Neural progenitor cell (in vitro differentiated cells): Measurements from ENCODE around the gene EXOC6B. TPM values are rescaled to one million over a fixed set of nuclear protein-coding genes. Genes with fewer than 3 reads are reported as not detected.

Experiments used
- DNase-seq: peaks from one replicate; pipeline ENCODE4 v3.0.0-alpha.2; 2016; ENCODE audit warnings: low spot score
- H2AFZ ChIP-seq: fragments of 200-600 bp; sonication (generic); replicated peaks from 2 replicates; pipeline ENCODE4 v1.6.1; 2016; ENCODE audit warnings: antibody characterized with exemption
- H3F3A ChIP-seq: fragments of 200-600 bp; sonication (generic); 2 replicates; pipeline ENCODE4 v1.6.1; 2016; ENCODE audit warnings: antibody characterized with exemption, low read depth
- H3K27ac ChIP-seq: fragments of 200-600 bp; sonication (generic); 2 replicates; pipeline ENCODE4 v1.5.1; 2016; ENCODE audit warnings: mild to moderate bottlenecking
- H3K27me3 ChIP-seq: fragments of 200-600 bp; sonication (generic); 2 replicates; pipeline ENCODE4 v1.6.1; 2016; ENCODE audit warnings: mild to moderate bottlenecking, moderate library complexity
- H3K36me3 ChIP-seq: fragments of 200-600 bp; sonication (generic); 2 replicates; pipeline ENCODE4 v1.5.1; 2016
- H3K4me1 ChIP-seq: fragments of 200-600 bp; sonication (generic); 2 replicates; pipeline ENCODE4 v1.6.1; 2016; ENCODE audit warnings: mixed run types
- H3K4me2 ChIP-seq: fragments of 200-600 bp; sonication (generic); 2 replicates; pipeline ENCODE4 v1.6.1; 2016
- H3K4me3 ChIP-seq: fragments of 200-600 bp; sonication (generic); 2 replicates; pipeline ENCODE4 v1.5.1; 2016
- H3K79me2 ChIP-seq: fragments of 200-600 bp; sonication (generic); 2 replicates; pipeline ENCODE4 v1.6.1; 2016; ENCODE audit warnings: low read depth
- H3K9ac ChIP-seq: fragments of 200-600 bp; sonication (generic); 2 replicates; pipeline ENCODE4 v1.6.1; 2016
- H3K9me3 ChIP-seq: fragments of 200-600 bp; sonication (generic); 2 replicates; pipeline ENCODE4 v1.5.1; 2016; ENCODE audit warnings: low read depth
- H4K20me1 ChIP-seq: fragments of 200-600 bp; sonication (generic); 2 replicates; pipeline ENCODE4 v1.6.1; 2016; ENCODE audit warnings: low read depth
- H3K27ac Mint-ChIP-seq: 3 replicates; pipeline ENCODE4 v1.8.0; 2021; ENCODE audit warnings: mixed read lengths
- H3K27me3 Mint-ChIP-seq: 2 replicates; pipeline ENCODE4 v1.8.0; 2022; ENCODE audit warnings: low read depth, mild to moderate bottlenecking, inconsistent platforms, moderate library complexity, mixed read lengths; ENCODE audit not compliant: insufficient read depth
- H3K36me3 Mint-ChIP-seq: 3 replicates; pipeline ENCODE4 v1.8.0; 2021; ENCODE audit warnings: mixed read lengths
- H3K4me1 Mint-ChIP-seq: 3 replicates; pipeline ENCODE4 v1.8.0; 2021; ENCODE audit warnings: mixed read lengths
- H3K4me3 Mint-ChIP-seq: 3 replicates; pipeline ENCODE4 v1.8.0; 2021; ENCODE audit warnings: mild to moderate bottlenecking, moderate library complexity, mixed read lengths
- H3K9me3 Mint-ChIP-seq: 3 replicates; pipeline ENCODE4 v1.8.0; 2020; ENCODE audit warnings: mixed read lengths
- EZH2 ChIP-seq: fragments of 200-600 bp; sonication (generic); IDR thresholded peaks from 2 replicates; pipeline ENCODE4 v1.6.1; 2017; ENCODE audit warnings: antibody characterized with exemption, mild to moderate bottlenecking, moderate library complexity
- EZH2phosphoT487 ChIP-seq: fragments of 200-600 bp; sonication (generic); IDR thresholded peaks from 2 replicates; pipeline ENCODE4 v1.6.1; 2017; ENCODE audit warnings: antibody characterized with exemption
- total RNA-seq: library from RNA; depleted of rRNA; stranded (reverse); fragments of >200 nt; gene quantifications from 2 replicates; pipeline ENCODE4 v1.2.3, GENCODE V29; 2015; ENCODE audit warnings: low replicate concordance
- TF ChIP-seq, protein P1 (sequence below): fragments of 200-600 bp; sonication (generic); IDR thresholded peaks from 2 replicates; pipeline ENCODE4 v1.5.1; 2017; ENCODE audit warnings: antibody characterized with exemption, mild to moderate bottlenecking

The EXOC6B gene
- total RNA-seq, 1 donor from 2014 or later, result 41.2 TPM

DNA sequence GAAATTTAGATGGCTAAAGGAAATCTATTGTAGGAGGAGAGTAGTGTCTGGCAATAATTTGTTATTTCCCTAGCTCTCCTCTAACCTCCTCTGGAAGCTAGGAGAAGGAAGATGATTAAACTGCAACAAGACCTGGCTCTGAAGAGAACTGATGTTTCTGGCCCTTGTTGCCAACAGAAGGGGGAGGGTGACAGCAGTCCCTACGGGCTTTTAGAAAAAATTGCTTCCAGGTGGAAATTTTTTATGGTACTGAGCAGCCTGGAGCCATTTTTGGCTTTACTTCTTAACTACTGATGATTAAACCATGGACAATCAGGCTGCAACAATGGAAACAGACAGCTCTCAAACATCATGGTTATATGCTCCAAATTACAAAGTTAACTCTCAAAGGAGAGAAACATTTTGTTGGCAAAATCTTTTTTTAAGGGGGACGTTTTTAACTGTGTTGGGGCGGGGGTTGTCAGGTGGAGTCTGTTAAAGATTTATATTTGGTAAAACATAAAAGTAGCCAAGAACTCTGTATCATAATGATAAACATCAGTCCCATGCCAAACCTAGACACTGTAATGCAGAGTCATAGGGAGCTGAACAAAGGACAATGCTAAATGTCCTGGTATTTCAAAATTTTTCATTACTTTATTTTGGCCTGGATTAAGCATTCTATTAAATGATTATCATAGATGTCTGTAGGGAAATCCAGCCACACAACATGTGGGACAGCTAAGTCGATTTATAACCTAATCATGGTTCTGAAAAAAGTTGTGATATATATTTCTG, 70.0 kb downstream of the EXOC6B start:
- H3K9me3 ChIP-seq, result no peaks in the 10 kb centered on the region
- Mint-ChIP-seq H3K9me3 (peaks cover 5% of the 10 kb centered on the region), H3K4me1 (peaks cover 11% of the 10 kb centered on the region), H3K36me3 (peaks cover 5% of the 10 kb centered on the region), H3K4me3 (no peak overlapping the region), H3K27me3 (peaks cover 2% of the 10 kb centered on the region), H3K27ac (no peak overlapping the region)
- H4K20me1 ChIP-seq, result peaks cover 7% of the 10 kb centered on the region
- no peaks in the 10 kb centered on the region for H3K36me3 ChIP-seq
- no peaks in the 10 kb centered on the region for H3K27me3 ChIP-seq
- H3K4me3 ChIP-seq, result no peak overlapping the region
- no peak overlapping the region for H2AFZ ChIP-seq
- no peak for DNase-seq
- H3K9ac ChIP-seq, result no peak overlapping the region
- no peak for TF ChIP-seq EZH2phosphoT487
- H3F3A ChIP-seq, result no peaks in the 10 kb centered on the region
- H3K79me2 ChIP-seq, result peaks cover 2% of the 10 kb centered on the region
- no peak overlapping the region for H3K27ac ChIP-seq
- no peak overlapping the region for H3K4me2 ChIP-seq
- peaks cover 5% of the 10 kb centered on the region for H3K4me1 ChIP-seq

DNA sequence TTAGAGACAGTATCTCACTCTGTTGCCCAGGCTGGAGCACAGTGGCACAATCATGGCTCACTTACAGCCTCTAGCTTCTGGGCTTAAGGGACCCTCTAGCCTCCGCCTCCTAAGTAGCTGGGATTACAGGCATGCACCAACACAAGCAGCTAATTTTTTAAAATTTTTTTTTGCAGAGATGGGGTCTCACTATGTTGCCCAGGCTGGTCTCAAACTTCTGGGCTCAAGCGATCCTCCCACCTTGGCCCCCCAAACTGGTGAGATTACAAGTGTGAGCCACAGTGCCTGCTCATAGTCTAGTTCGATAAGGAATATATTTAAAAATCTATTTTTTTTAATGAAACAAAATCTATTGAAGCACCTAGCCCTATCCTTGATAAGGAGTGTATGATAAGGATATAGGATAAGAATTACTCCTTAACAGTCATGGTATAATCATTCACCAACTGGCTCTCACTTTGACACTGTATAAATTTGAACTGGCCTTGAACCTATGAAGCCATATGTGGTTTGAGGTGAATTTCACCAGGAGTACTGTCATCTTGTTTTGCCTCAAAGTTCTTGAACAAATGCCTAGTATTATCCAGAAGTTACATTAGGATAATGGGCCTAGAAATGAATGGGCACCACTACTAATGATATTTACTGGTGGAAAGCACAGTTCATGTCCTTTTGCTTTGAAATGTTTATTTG, 71.1 kb downstream of the EXOC6B start:
- no peaks in the 10 kb centered on the region for H3K9me3 Mint-ChIP-seq
- TF ChIP-seq EZH2phosphoT487 (no peak), EZH2 (no peak)
- TF ChIP-seq, protein P1, sequence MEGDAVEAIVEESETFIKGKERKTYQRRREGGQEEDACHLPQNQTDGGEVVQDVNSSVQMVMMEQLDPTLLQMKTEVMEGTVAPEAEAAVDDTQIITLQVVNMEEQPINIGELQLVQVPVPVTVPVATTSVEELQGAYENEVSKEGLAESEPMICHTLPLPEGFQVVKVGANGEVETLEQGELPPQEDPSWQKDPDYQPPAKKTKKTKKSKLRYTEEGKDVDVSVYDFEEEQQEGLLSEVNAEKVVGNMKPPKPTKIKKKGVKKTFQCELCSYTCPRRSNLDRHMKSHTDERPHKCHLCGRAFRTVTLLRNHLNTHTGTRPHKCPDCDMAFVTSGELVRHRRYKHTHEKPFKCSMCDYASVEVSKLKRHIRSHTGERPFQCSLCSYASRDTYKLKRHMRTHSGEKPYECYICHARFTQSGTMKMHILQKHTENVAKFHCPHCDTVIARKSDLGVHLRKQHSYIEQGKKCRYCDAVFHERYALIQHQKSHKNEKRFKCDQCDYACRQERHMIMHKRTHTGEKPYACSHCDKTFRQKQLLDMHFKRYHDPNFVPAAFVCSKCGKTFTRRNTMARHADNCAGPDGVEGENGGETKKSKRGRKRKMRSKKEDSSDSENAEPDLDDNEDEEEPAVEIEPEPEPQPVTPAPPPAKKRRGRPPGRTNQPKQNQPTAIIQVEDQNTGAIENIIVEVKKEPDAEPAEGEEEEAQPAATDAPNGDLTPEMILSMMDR, result no peak
- Histone ChIP-seq H2AFZ (no peak overlapping the region), H3K4me1 (peaks cover 5% of the 10 kb centered on the region), H3K4me3 (no peak overlapping the region), H3K27me3 (no peaks in the 10 kb centered on the region), H3K27ac (no peak overlapping the region), H3K9me3 (no peaks in the 10 kb centered on the region), H3F3A (no peaks in the 10 kb centered on the region), H3K4me2 (no peak overlapping the region), H4K20me1 (peaks cover 14% of the 10 kb centered on the region), H3K36me3 (no peaks in the 10 kb centered on the region), H3K9ac (no peak overlapping the region), H3K79me2 (no peaks in the 10 kb centered on the region)
- peaks cover 11% of the 10 kb centered on the region for H3K4me1 Mint-ChIP-seq
- no peaks in the 10 kb centered on the region for H3K36me3 Mint-ChIP-seq
- no peak overlapping the region for H3K27ac Mint-ChIP-seq
- no peaks in the 10 kb centered on the region for H3K27me3 Mint-ChIP-seq
- no peak for DNase-seq
- H3K4me3 Mint-ChIP-seq, result no peak overlapping the region

DNA sequence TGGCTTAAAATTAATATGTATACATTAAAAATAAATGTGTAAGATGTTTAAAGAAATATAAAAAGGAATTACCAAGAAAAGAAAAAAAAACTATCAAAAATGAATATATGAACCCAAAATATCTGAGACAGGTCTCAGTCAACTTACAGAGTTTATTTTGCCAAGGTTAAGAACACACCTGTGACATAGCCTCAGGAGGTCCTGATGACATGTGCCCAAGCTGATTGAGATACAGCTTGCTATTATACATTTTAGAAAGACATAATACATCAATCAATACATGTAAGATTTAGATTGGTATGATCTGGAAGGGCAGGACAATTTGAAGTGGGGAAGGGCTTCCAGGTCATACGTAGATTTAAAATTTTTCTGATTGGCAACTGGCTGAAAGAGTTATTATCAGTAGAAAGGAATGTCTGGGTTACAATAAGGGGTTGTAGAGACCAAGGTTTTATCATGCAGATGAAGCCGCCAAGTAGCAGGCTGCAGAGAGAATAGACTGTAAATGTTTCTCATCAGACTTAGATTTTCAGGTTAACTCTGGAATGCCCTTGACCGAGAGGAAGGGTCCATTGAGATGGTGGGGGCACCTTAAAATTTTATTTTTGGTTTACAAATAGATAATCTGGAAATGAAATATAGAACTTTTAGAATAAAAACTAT, 74.7 kb downstream of the EXOC6B start:
- no peak overlapping the region for H3K4me3 ChIP-seq
- H3K27ac ChIP-seq, result no peak overlapping the region
- Mint-ChIP-seq H3K4me3 (no peak overlapping the region), H3K4me1 (peaks cover 4% of the 10 kb centered on the region), H3K27me3 (no peaks in the 10 kb centered on the region), H3K9me3 (no peaks in the 10 kb centered on the region), H3K36me3 (no peaks in the 10 kb centered on the region), H3K27ac (no peak overlapping the region)
- H3K9ac ChIP-seq, result no peak overlapping the region
- H3K36me3 ChIP-seq, result no peaks in the 10 kb centered on the region
- TF ChIP-seq EZH2phosphoT487, result no peak
- no peak for TF ChIP-seq EZH2
- TF ChIP-seq, protein P1, result no peak
- no peak for DNase-seq
- peaks cover 4% of the 10 kb centered on the region for H3F3A ChIP-seq
- no peaks in the 10 kb centered on the region for H3K79me2 ChIP-seq
- no peaks in the 10 kb centered on the region for H3K27me3 ChIP-seq
- peaks cover 31% of the 10 kb centered on the region for H4K20me1 ChIP-seq
- H3K9me3 ChIP-seq, result no peaks in the 10 kb centered on the region
- H3K4me2 ChIP-seq, result no peak overlapping the region
- H2AFZ ChIP-seq, result no peak overlapping the region
- peaks cover 5% of the 10 kb centered on the region for H3K4me1 ChIP-seq
